ENCODE data around the gene ADCY3.

ADCY3 gene

GRCh38 chr2:24834733-24835395 is 85.2 kb downstream of the ADCY3 start:
- DNase-seq (ENCODE audit: low read depth), result no peak
- H3K4me3 ChIP-seq (replicated peaks; ENCODE audit: low read depth, low read length), result no peak overlapping the region
- TF ChIP-seq, protein P1, sequence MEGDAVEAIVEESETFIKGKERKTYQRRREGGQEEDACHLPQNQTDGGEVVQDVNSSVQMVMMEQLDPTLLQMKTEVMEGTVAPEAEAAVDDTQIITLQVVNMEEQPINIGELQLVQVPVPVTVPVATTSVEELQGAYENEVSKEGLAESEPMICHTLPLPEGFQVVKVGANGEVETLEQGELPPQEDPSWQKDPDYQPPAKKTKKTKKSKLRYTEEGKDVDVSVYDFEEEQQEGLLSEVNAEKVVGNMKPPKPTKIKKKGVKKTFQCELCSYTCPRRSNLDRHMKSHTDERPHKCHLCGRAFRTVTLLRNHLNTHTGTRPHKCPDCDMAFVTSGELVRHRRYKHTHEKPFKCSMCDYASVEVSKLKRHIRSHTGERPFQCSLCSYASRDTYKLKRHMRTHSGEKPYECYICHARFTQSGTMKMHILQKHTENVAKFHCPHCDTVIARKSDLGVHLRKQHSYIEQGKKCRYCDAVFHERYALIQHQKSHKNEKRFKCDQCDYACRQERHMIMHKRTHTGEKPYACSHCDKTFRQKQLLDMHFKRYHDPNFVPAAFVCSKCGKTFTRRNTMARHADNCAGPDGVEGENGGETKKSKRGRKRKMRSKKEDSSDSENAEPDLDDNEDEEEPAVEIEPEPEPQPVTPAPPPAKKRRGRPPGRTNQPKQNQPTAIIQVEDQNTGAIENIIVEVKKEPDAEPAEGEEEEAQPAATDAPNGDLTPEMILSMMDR (IDR thresholded peaks at IDR 0.05; ENCODE audit: low read length, missing control alignments), result no peak

DNA sequence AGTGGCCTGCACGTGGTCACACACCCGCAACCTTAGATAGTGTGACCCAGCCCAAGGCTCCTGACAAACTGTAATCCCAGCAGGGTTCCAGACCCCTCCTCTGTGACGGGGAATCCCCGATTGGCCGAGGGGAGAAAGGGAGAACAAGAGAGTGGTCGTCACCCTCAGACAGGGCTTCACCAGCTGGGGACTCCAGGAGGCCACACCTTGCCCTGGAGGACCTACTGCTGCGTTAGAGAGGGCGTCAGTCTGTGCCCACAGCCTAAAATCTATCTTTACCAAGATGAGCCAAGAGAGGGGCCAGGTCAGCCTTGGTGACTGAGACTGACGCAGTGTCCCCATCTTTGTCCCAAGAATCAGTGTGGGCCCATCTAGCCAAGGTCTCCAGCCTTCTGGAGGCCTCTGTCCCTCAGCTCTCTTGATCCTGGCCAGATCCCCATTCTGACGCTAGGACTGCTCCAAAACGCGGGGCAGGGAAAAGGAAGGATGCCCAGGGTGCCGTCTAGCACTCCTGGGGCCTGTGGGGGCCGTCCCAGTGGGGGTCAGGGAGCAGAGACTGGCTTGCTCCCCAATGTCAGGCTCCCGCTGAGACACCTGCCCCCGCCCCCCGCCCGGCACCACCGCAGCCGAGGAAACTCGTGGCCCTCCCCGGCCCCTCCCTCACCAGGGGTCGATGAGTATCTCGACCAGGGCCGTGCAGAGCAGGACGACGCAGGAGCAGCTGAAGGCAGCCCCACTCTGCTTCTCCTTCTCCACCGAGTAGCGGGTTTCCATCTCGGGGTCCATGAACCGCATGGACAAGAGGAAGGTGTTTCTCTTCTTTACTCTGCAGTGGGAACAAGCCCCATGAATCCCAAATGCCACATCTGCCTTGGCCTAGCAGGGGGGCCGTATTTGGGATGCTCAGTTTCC is 86.0 kb downstream of the ADCY3 start:
- TF ChIP-seq, protein P1 (IDR thresholded peaks at IDR 0.05; ENCODE audit: low read length, missing control alignments), result no peak
- H3K4me3 ChIP-seq (replicated peaks; ENCODE audit: low read depth, low read length), result no peak overlapping the region
- no peak for DNase-seq (ENCODE audit: low read depth)

GRCh38 chr2:24832931-24833701 is 86.9 kb downstream of the ADCY3 start:
- TF ChIP-seq, protein P1 (IDR thresholded peaks at IDR 0.05; ENCODE audit: low read length, missing control alignments), result no peak
- no peak for DNase-seq (ENCODE audit: low read depth)
- H3K4me3 ChIP-seq (replicated peaks; ENCODE audit: low read depth, low read length), result no peak overlapping the region

GRCh38 chr2:24832521-24832920 is 87.5 kb downstream of the ADCY3 start:
- TF ChIP-seq, protein P1 (IDR thresholded peaks at IDR 0.05; ENCODE audit: low read length, missing control alignments), result no peak
- DNase-seq (ENCODE audit: low read depth), result no peak
- H3K4me3 ChIP-seq (replicated peaks; ENCODE audit: low read depth, low read length), result no peak overlapping the region

DNA sequence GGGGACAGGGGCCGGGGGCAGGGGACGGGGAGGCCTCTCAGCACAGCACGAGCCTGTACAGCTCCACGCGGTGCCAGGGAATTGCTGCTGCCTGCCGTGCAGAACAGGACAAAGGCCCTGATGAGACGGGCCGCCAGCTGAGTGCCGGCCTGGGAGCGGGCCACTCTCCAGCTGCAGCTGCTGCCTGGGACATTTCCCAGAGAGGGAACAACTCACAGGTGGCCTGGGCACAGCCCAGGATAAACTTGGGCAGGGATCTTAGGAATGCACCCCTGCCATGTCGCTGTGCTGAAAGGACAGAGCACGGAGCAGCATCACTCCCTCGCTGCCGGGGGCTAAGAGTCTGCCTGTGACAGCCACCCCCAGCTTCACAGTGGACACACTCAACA is 88.0 kb downstream of the ADCY3 start:
- H3K4me3 ChIP-seq (replicated peaks; ENCODE audit: low read depth, low read length), result no peak overlapping the region
- TF ChIP-seq, protein P1 (IDR thresholded peaks at IDR 0.05; ENCODE audit: low read length, missing control alignments), result no peak
- DNase-seq (ENCODE audit: low read depth), result no peak

- TF ChIP-seq, protein P1 (IDR thresholded peaks at IDR 0.05; ENCODE audit: low read length, missing control alignments), result no peak
- DNase-seq (ENCODE audit: low read depth), result no peak
- H3K4me3 ChIP-seq (replicated peaks; ENCODE audit: low read depth, low read length), result no peak overlapping the region
Observed at GRCh38 chr2:24831221-24832072, 88.6 kb downstream of the ADCY3 start.

Measured in fibroblast of pulmonary artery (primary cell).